ENCODE data around the gene F2RL2.
A peak's percentile ranks its signal among the peaks of the same experiment; 100 is the strongest.

The F2RL2 gene

GRCh38 chr5:76622973-76623596, at the start of gene F2RL2:
F2RL2 (minus strand) TSS chr5:76623403; CDS start chr5:76623230, 173 bp downstream.
- no peak for DNase-seq

- no peak for DNase-seq
These were observed 49.0 kb upstream of the F2RL2 start for GRCh38 chr5:76672242-76672641.

- no peak for DNase-seq
These were observed 47.3 kb upstream of the F2RL2 start for GRCh38 chr5:76670508-76670907.

- no peak for DNase-seq
These were observed 46.0 kb upstream of the F2RL2 start for GRCh38 chr5:76669245-76669644.

GRCh38 chr5:76667495-76667894, 44.3 kb upstream of the F2RL2 start:
- DNase-seq = no peak

GRCh38 chr5:76664079-76664478, 40.9 kb upstream of the F2RL2 start:
- no peak for DNase-seq

GRCh38 chr5:76663573-76663972, 40.4 kb upstream of the F2RL2 start:
- DNase-seq = no peak

GRCh38 chr5:76662521-76662920, 39.3 kb upstream of the F2RL2 start:
- no peak for DNase-seq

GRCh38 chr5:76660360-76660759, 37.2 kb upstream of the F2RL2 start:
- DNase-seq = no peak

GRCh38 chr5:76657683-76658311, 34.6 kb upstream of the F2RL2 start:
- no peak for DNase-seq

- no peak for DNase-seq
These were observed 33.9 kb upstream of the F2RL2 start for GRCh38 chr5:76657091-76657490.

- DNase-seq = no peak
These were observed 29.7 kb upstream of the F2RL2 start for GRCh38 chr5:76652809-76653414.

- no peak for DNase-seq
These were observed 25.9 kb upstream of the F2RL2 start for GRCh38 chr5:76649140-76649539.

- DNase-seq = no peak
These were observed 20.2 kb upstream of the F2RL2 start for GRCh38 chr5:76643371-76643770.

GRCh38 chr5:76642390-76643040, 19.3 kb upstream of the F2RL2 start:
- no peak for DNase-seq

GRCh38 chr5:76641514-76642120, 18.4 kb upstream of the F2RL2 start:
- peak; percentile 63 for DNase-seq

- no peak for DNase-seq
These were observed 15.3 kb upstream of the F2RL2 start for GRCh38 chr5:76638479-76638878.

- no peak for DNase-seq
These were observed 14.3 kb upstream of the F2RL2 start for GRCh38 chr5:76637490-76637889.

- no peak for DNase-seq
These were observed 11.5 kb upstream of the F2RL2 start for GRCh38 chr5:76634661-76635060.

GRCh38 chr5:76626738-76627137, 3.5 kb upstream of the F2RL2 start:
- no peak for DNase-seq

- no peak for DNase-seq
These were observed 2.0 kb upstream of the F2RL2 start for GRCh38 chr5:76625087-76625815.

- no peak for DNase-seq
These were observed 1.1 kb downstream of the F2RL2 start for GRCh38 chr5:76622076-76622475.

- DNase-seq = no peak
These were observed 3.0 kb downstream of the F2RL2 start for GRCh38 chr5:76620166-76620565.

Measured in CD4-positive, alpha-beta T cell treated with Interleukin-4 for 4 hours (primary cell).